ENCODE data around the gene TRAPPC2B. TPM values are rescaled to one million over a fixed set of nuclear protein-coding genes. Genes with fewer than 3 reads are reported as not detected.

Gene TRAPPC2B
- total and polyA plus RNA-seq, 3 donors from 2014 or later = 24.0 to 31.2 (median 30.2) TPM

DNA sequence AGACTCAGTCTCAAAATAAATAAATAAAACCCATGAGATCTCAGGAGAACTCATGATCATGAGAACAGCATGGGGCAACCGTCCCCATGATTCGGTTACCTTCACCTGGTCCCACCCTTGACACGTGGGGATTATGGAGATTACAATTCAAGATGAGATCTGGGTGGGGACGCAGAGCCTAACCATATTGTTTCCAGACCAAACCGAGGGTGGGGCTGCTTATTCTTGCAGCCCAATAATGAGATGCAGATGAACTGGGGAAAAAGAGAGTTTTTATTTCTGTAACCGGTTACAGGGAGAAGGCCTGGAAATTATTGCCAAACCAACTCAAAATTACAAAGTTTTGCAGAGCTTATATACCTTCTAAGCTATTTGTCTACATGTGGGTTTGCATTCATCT, 12.8 kb downstream of the TRAPPC2B start:
- 89 to 94% methylated on average over 6 of the region's 6 CpGs for WGBS, 2 donors
- Histone ChIP-seq H3K27me3 (no peaks in the 10 kb centered on the region), H3K4me3 (no peak overlapping the region), H3K36me3 (ENCODE audit: low read depth, missing control alignments) (no peaks in the 10 kb centered on the region), H3K27ac (no peak overlapping the region), H3K9me3 (no peaks in the 10 kb centered on the region), H3K4me1 (no peaks in the 10 kb centered on the region)
- DNase-seq = no peak
- TF ChIP-seq, protein P1, sequence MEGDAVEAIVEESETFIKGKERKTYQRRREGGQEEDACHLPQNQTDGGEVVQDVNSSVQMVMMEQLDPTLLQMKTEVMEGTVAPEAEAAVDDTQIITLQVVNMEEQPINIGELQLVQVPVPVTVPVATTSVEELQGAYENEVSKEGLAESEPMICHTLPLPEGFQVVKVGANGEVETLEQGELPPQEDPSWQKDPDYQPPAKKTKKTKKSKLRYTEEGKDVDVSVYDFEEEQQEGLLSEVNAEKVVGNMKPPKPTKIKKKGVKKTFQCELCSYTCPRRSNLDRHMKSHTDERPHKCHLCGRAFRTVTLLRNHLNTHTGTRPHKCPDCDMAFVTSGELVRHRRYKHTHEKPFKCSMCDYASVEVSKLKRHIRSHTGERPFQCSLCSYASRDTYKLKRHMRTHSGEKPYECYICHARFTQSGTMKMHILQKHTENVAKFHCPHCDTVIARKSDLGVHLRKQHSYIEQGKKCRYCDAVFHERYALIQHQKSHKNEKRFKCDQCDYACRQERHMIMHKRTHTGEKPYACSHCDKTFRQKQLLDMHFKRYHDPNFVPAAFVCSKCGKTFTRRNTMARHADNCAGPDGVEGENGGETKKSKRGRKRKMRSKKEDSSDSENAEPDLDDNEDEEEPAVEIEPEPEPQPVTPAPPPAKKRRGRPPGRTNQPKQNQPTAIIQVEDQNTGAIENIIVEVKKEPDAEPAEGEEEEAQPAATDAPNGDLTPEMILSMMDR (IDR thresholded peaks at IDR 0.05) = no peak
- TF ChIP-seq POLR2A (IDR thresholded peaks at IDR 0.05) = no peak
- intact Hi-C loops (cut with DNase I; ENCODE audit: low total_unique reads) = no loop called here

DNA sequence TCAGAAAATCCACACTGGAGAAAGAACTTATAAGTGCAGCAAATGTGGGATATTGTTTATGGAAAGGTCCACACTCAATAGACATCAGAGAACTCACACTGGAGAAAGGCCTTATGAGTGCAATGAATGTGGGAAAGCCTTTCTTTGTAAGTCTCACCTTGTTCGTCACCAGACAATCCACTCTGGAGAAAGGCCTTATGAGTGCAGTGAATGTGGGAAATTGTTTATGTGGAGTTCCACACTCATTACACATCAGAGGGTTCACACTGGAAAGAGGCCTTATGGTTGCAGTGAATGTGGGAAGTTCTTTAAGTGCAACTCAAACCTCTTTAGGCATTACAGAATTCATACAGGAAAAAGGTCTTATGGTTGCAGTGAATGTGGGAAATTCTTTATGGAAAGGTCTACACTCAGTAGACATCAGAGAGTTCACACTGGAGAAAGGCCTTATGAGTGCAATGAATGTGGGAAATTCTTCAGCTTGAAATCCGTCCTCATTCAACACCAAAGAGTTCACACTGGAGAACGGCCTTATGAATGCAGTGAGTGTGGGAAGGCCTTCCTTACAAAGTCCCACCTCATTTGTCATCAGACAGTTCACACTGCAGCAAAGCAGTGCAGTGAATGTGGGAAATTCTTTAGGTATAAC, 14.3 kb downstream of the TRAPPC2B start:
- no peak for DNase-seq
- Histone ChIP-seq H3K27ac (no peak overlapping the region), H3K27me3 (no peaks in the 10 kb centered on the region), H3K9me3 (no peaks in the 10 kb centered on the region), H3K4me1 (no peaks in the 10 kb centered on the region), H3K4me3 (no peak overlapping the region), H3K36me3 (ENCODE audit: low read depth, missing control alignments) (no peaks in the 10 kb centered on the region)
- intact Hi-C loops (cut with DNase I; ENCODE audit: low total_unique reads) = no loop called here
- WGBS, 2 donors = 96 to 98% methylated on average over 3 of the region's 3 CpGs
- TF ChIP-seq, protein P1 (IDR thresholded peaks at IDR 0.05) = no peak
- TF ChIP-seq POLR2A (IDR thresholded peaks at IDR 0.05) = no peak

DNA sequence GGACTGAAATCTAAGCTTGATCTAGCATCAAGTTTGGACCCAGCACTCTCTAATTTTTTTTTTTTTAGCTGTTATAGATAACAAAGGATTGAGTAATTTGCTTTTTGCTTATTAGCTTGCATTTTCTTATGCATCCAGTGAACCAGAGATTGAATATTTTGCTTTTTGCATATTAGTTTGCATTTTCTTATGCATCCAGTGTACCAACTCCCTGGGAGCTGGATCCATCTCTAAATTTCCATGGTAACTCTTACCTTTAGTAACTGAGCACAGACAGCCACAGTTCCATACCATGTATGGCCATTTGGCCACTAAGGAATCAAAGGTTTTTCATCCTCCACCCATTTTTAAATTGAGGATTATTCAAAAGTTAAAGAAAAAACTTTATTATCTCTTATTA, 17.6 kb downstream of the TRAPPC2B start:
- Histone ChIP-seq H3K4me3 (no peak overlapping the region), H3K9me3 (no peaks in the 10 kb centered on the region), H3K27ac (no peak overlapping the region), H3K36me3 (ENCODE audit: low read depth, missing control alignments) (no peaks in the 10 kb centered on the region), H3K4me1 (no peaks in the 10 kb centered on the region), H3K27me3 (no peaks in the 10 kb centered on the region)
- intact Hi-C loops (cut with DNase I; ENCODE audit: low total_unique reads) = no loop called here
- no peak for TF ChIP-seq POLR2A (IDR thresholded peaks at IDR 0.05)
- TF ChIP-seq, protein P1 (IDR thresholded peaks at IDR 0.05) = no peak
- no peak for DNase-seq

DNA sequence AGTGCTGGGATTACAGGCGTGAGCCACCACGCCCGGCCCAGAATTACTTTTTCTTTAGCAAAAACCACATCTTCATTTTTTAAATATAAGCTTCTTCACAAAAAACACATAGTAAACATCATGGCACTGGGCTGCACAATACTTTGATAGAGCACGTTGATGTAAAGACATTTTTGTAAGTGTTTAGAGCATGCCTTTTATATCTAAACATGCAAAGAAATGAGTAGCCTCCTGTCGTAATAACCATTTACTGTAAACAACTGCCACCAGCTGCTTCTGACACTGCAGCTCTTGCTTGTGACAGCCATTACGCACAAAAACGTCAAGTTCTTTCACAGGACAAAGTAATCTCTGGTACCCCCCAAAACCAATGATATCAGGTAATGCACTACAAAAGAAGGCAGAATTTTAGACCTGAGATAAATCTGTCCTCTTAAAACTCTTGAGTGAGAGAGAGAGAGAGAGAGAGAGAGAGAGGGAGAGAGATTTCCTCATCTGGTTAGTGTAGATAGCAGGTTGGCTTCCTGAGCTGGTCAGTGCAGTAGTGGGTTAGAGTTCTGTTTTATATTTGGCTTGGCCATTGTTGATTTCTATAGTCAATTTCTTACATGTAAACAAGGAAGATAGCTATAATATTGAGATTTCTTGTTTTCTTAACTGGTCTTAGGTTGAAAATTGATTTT, 19.6 kb downstream of the TRAPPC2B start:
- intact Hi-C loops (cut with DNase I; ENCODE audit: low total_unique reads) = no loop called here
- no peak for DNase-seq
- Histone ChIP-seq H3K4me1 (no peaks in the 10 kb centered on the region), H3K27me3 (no peaks in the 10 kb centered on the region), H3K4me3 (no peak overlapping the region), H3K27ac (no peak overlapping the region), H3K9me3 (no peaks in the 10 kb centered on the region), H3K36me3 (ENCODE audit: low read depth, missing control alignments) (no peaks in the 10 kb centered on the region)
- TF ChIP-seq POLR2A (IDR thresholded peaks at IDR 0.05) = no peak
- TF ChIP-seq, protein P1 (IDR thresholded peaks at IDR 0.05) = no peak
- 80 to 89% methylated on average over 7 of the region's 7 CpGs for WGBS, 2 donors

Measured in testis (tissue), 3 donors.